Mucosa of rectum (tissue), 2 donors: Measurements from ENCODE around the gene CNTFR.

Experiments used
- H3K27ac ChIP-seq, 2 donors: one replicate each; pipeline ENCODE4 v1.7.0; 2013; ENCODE audit warnings: inconsistent platforms in 2 of 2, low read depth in 2 of 2, low read length in 2 of 2
- H3K27me3 ChIP-seq, 2 donors: one replicate each; pipeline ENCODE4 v1.7.0; 2013; ENCODE audit warnings: low read length in 2 of 2; ENCODE audit not compliant: control insufficient read depth in 2 of 2, insufficient read depth in 2 of 2
- H3K36me3 ChIP-seq, 2 donors: one replicate each; pipeline ENCODE4 v1.7.0; 2013; ENCODE audit warnings: low read length in 2 of 2; ENCODE audit not compliant: control insufficient read depth in 2 of 2, insufficient read depth in 2 of 2
- H3K4me1 ChIP-seq, 2 donors: one replicate each; pipeline ENCODE4 v1.7.0; 2013; ENCODE audit warnings: low read length in 2 of 2, mild to moderate bottlenecking in 1 of 2; ENCODE audit not compliant: control insufficient read depth in 2 of 2, insufficient read depth in 2 of 2
- H3K4me3 ChIP-seq, 2 donors: one replicate each; pipeline ENCODE4 v1.7.0; 2013; ENCODE audit warnings: low read length in 2 of 2
- H3K9ac ChIP-seq, 2 donors: one replicate each; pipeline ENCODE4 v1.7.0; 2013; ENCODE audit warnings: low read length in 2 of 2, low read depth in 1 of 2, mild to moderate bottlenecking in 1 of 2
- H3K9me3 ChIP-seq, 2 donors: one replicate each; pipeline ENCODE4 v1.7.0; 2013; ENCODE audit warnings: low read length in 2 of 2; ENCODE audit not compliant: control insufficient read depth in 2 of 2
- donor health status: healthy.
- donor health status: Normal muscosa, but diverticular disease.

Gene CNTFR

DNA sequence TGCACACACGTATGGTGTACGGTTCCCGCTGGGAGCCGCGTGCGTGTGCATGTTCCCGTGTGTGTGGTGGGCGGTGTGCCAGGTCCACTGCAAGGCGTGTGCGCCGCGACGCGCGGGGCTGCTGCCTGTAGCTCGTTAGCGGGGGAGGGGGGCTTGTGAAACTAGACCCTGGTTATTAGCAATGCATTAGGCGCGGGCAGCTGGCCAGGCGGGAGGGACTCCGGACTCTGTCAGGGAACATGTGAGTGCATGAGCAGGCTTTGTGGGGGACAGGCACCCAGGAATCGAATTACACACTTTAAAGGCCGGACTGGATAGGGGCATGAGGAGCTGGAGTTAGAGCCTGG is 34.5 kb downstream of the CNTFR start:
- Histone ChIP-seq H3K27me3 (peaks cover 7 to 9% of the 10 kb centered on the region in 2 donors), H3K9ac (no peak overlapping the region), H3K36me3 (no peaks in the 10 kb centered on the region), H3K9me3 (no peaks in the 10 kb centered on the region), H3K4me3 (no peak overlapping the region), H3K4me1 (peaks cover 0 to 1% of the 10 kb centered on the region in 2 donors), H3K27ac (no peak overlapping the region)

DNA sequence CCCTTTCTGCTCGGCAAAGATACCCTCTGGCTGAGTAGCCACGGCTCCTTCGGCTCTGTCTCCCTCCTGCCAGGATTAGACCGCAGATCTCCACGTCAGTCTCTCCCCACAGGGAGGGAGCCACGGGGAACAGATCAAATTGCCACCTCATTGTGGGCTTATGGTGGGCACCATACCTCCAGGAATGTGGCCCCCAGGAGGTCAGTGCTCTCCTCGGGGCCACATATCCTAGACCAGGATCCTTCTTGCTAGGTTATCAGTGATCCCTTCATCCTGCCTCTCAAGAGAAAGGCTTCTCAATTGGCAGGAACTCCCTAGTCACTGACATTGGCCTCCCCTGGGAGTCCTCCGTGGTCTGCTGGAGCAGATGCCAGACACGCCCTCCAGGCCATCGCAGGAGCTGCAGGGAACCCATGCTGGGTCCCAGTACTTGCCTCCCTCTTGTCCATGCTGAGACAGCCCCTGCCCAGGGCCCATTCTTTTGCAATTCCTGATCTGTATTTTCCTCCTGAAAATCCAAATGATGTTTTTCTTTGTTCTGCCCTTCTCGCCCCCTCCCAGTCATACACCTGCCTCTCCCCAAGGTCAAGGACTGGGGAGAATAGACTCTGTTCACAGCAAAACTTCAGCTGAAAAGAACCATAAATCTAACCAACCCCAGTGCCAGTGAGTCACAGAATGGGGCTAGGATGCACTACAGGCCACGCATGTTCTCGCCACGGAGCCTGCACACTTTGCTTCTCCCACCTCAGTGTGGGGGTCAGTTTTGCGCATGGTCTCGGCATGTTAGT is 35.1 kb downstream of the CNTFR start:
- H3K27me3 ChIP-seq: peaks cover 7 to 9% of the 10 kb centered on the region in 2 donors
- H3K27ac ChIP-seq: no peak overlapping the region
- H3K36me3 ChIP-seq: no peaks in the 10 kb centered on the region
- no peak overlapping the region for H3K9ac ChIP-seq
- no peak overlapping the region for H3K4me3 ChIP-seq
- no peaks in the 10 kb centered on the region for H3K4me1 ChIP-seq
- no peaks in the 10 kb centered on the region for H3K9me3 ChIP-seq

DNA sequence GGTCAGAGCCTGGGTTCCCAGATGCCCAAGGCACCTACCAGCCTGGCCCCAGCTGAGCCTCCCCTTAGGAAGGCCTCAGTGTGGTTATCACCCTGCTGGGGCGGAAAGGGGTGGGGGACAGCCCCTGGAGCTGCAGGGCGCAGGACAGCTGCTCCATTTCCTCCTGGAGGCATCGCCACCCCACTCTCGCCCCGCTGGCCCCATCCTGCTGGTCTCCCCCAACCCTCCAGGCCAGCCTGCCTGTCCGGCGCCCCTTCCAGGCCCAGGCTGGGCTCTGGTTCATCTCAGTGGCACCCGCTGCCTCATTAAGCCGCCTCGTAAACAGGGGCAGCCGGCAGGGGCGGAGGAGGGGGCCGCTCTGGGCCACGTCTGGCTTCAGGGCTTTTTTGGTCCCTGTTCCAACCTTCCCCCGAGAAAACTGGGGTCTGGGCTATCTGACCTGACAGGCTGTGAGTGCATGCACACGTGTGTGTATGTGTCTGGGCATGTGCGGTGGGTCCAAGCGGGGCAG is 36.0 kb downstream of the CNTFR start:
- Histone ChIP-seq H3K27me3 (peaks cover 3 to 9% of the 10 kb centered on the region in 2 donors), H3K9ac (no peak overlapping the region), H3K27ac (no peak overlapping the region), H3K4me3 (no peak overlapping the region), H3K36me3 (no peaks in the 10 kb centered on the region), H3K4me1 (no peaks in the 10 kb centered on the region), H3K9me3 (no peaks in the 10 kb centered on the region)

DNA sequence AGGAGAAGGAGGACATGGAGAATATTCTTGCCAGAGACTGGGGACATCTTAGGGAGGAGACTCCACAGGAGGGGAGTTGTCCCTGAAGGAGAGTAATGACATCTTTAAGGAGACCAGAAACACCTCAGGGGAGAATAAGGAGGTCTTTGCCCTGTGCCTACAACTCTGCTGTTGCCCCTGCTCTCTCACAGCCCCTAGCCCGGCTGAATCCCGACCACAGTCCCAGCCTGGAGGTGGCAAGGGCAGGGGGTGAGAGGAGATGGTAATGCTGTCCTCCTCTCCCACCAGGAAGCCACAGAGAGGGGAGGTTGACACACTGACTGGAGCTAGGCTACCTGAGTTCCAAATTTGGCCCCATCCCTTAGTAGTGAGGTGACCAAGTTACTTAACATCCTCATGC is 36.5 kb downstream of the CNTFR start:
- no peak overlapping the region for H3K27ac ChIP-seq
- H3K9me3 ChIP-seq: no peaks in the 10 kb centered on the region
- no peak overlapping the region for H3K4me3 ChIP-seq
- H3K9ac ChIP-seq: no peak overlapping the region
- H3K4me1 ChIP-seq: no peaks in the 10 kb centered on the region
- H3K36me3 ChIP-seq: no peaks in the 10 kb centered on the region
- peaks cover 0 to 4% of the 10 kb centered on the region in 2 donors for H3K27me3 ChIP-seq

DNA sequence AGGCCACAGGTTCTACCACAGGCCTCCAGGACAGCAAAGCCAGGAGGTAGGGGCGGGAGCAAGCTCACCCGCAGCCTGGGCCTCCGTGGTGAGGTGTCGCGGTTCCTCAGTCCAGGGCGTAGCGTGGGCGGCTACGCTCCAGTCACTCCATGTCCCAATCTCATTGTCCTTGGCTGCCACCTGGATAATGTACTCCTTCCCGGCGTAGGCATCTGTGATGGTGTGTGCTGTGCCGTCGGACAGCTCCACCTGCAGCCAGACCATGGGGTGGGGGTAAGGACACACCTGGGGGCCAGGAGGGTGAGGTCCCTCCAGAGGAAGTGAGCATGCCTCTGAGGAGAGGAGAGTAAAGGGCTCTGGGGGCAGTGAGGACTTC is 36.9 kb downstream of the CNTFR start:
- no peak overlapping the region for H3K27ac ChIP-seq
- no peak overlapping the region for H3K9ac ChIP-seq
- H3K4me3 ChIP-seq: no peak overlapping the region
- no peaks in the 10 kb centered on the region for H3K4me1 ChIP-seq
- no peaks in the 10 kb centered on the region for H3K36me3 ChIP-seq
- peaks cover 3 to 4% of the 10 kb centered on the region in 2 donors for H3K27me3 ChIP-seq
- no peaks in the 10 kb centered on the region for H3K9me3 ChIP-seq

DNA sequence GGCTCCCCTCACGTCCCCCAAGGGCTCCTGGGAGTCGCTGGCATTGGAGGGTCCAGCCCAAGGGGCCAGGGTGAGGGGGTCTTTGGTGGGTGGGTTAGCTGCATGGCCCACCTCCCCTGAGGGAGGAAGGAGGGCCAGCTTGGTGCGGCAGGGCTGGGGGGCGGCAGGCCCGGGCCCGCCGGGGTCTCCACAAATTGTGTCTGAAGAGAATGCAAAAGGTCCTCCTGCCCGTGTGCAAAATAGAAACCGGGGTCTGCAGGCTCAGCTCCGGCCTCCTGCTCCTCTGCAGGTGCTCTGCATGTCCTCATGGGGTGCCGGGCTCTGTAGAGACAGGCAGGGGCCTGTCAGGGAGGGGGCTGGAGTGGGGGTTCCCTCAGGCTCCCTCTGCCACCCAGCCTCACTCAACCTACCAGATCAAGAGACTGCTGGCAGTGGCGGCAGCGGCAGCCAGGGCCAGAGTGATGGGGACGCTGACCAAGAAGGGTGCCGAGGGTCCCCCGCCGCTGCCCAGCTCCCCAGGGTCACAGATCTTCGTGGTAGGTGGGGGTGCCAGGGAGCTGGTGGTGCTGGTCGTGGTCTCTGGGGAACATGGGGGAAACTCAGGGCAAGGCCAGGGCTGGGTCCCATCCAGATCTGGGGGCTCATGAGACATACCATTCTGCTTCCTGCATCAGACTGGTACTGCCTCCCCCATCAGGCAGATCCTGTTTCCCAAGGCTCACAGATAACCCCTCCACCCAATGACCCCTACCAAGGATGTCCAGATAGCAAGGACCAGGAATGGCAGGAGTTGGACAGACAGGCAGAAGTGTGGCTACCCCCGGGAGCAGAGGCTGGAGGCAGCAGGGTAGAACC is 37.5 kb downstream of the CNTFR start:
- Histone ChIP-seq H3K9me3 (no peaks in the 10 kb centered on the region), H3K4me3 (no peak overlapping the region), H3K36me3 (no peaks in the 10 kb centered on the region), H3K27me3 (peaks cover 4 to 6% of the 10 kb centered on the region in 2 donors), H3K27ac (no peak overlapping the region), H3K9ac (no peak overlapping the region), H3K4me1 (no peaks in the 10 kb centered on the region)

DNA sequence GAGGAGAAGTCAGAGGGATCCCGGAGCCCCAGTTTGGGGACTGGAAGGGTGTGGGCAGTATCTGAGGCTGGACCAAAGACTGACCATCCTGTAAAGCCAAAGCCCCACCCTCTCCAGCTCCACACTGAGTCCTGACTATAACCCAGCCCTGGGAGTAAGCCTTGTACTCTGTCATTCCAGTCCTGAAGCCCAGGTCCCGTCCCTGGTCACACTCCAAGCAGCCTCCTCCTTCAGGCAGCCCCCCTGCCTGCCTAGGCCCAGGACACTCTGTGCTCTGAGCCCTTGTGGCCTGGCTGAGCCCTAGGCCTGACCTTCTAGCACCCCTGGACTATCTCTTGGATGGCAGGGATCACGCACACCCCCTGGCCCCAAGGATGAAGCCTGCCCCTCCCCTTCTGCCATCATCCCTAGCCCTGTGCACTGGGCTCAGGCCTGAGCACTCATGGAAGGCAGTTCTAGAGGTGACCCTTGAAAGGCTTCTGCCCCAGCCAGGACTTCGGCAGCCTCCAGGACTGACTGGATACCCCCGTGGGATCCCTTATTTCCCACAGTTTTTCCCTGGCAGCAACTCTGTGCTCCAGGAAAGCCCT is 38.7 kb downstream of the CNTFR start:
- no peaks in the 10 kb centered on the region for H3K4me1 ChIP-seq

DNA sequence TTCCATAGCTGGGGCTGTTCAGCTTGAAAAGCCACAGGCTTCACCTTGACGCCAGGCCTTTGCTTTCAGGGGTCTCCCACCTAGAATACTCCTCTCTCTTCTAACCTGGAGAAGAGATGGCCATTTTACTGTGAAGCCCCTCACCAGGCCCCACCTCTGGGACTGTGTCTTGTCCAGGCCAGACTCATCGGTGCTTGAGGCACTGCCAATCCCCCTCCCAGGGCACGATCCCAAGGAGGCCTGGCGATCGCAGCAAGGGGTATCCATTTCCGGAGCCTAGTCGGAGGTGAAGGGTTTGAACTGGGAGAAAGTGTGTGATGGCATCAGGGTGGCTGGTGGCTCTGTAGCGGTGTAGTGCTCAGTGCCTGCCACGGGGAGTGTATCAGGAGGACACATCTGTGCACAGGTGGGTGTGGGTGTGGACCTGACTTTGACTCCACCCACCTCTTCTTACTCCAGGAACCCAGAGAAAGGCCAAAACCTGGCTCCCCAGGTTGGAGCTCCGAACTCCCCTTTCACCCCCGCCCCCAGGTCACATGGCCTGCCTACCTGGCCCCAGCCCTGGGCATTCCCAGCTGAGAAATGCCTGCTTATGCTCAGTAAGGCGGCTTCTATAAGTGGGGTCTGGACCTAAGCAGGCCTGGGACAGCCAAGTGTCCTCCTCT is 39.4 kb downstream of the CNTFR start:
- Histone ChIP-seq H3K27ac (no peak overlapping the region), H3K9ac (no peak overlapping the region), H3K36me3 (no peaks in the 10 kb centered on the region), H3K27me3 (peaks cover 2 to 6% of the 10 kb centered on the region in 2 donors), H3K9me3 (no peaks in the 10 kb centered on the region), H3K4me1 (no peaks in the 10 kb centered on the region), H3K4me3 (no peak overlapping the region)

More for the DNA sequence above, 38.7 kb downstream of the CNTFR start:
- Histone ChIP-seq H3K27me3 (peaks cover 4 to 6% of the 10 kb centered on the region in 2 donors), H3K27ac (no peak overlapping the region), H3K9ac (no peak overlapping the region), H3K9me3 (no peaks in the 10 kb centered on the region), H3K36me3 (no peaks in the 10 kb centered on the region), H3K4me3 (no peak overlapping the region)

DNA sequence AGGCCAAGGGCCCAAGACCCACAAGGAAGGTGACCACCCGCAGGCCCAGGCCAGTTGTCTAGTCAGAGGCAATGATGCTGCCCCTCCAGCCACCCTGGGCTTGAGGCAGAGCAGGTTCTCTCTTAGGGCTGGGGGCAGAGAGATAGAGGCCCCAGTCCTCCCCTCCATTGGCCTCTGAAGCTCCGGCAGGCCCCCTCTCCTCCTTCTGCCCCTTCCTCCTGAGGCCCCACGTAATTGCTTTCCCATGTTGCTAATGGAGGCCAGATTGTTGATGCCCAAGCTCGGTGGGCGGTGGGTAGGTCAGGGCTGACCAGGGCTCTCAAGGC is 40.2 kb downstream of the CNTFR start:
- Histone ChIP-seq H3K4me3 (no peak overlapping the region), H3K27me3 (peaks cover 0 to 6% of the 10 kb centered on the region in 2 donors), H3K9me3 (no peaks in the 10 kb centered on the region), H3K9ac (no peak overlapping the region), H3K4me1 (no peaks in the 10 kb centered on the region), H3K27ac (no peak overlapping the region), H3K36me3 (no peaks in the 10 kb centered on the region)
